HEK293 (cell line): ENCODE measurements around the gene CFAP45.
A peak's percentile ranks its signal among the peaks of the same experiment; 100 is the strongest.

Experiments
- CTCF ChIA-PET: fragments of 350-600 bp; formaldehyde crosslinking; extraction: SDS; loops from one replicate; lab custom pipeline; 2021; ENCODE audit warnings: antibody characterized with exemption; lab: Yijun Ruan, JAX
- POLR2A ChIA-PET: fragments of 300-600 bp; formaldehyde crosslinking; extraction: SDS; loops from one replicate; lab custom pipeline; 2020; ENCODE audit warnings: antibody characterized with exemption, inconsistent platforms; lab: Yijun Ruan, JAX
- H3K27ac ChIP-seq: fragments of 200-500 bp; sonication (Bioruptor generic); 2 replicates; pipeline ENCODE4 v1.5.1; 2014; ENCODE audit warnings: low read depth, low read length, control low read depth, inconsistent platforms; ENCODE audit errors: extremely low read depth
- H3K36me3 ChIP-seq, 2 experiments: fragments of 200-500 bp in 1 of 2; sonication (Bioruptor generic) in 1 of 2; 1 replicate in 1 of 2; 2 replicates in 1 of 2; pipeline ENCODE4 v1.5.1; 2014 to 2017; ENCODE audit warnings: inconsistent platforms in 2 of 2, low read length in 2 of 2; ENCODE audit not compliant: control insufficient read depth in 2 of 2, insufficient read depth in 1 of 2
- H3K4me1 ChIP-seq: fragments of 200-500 bp; sonication (Bioruptor generic); 2 replicates; pipeline ENCODE4 v1.5.1; 2014; ENCODE audit warnings: mild to moderate bottlenecking, low read length, inconsistent platforms; ENCODE audit not compliant: control insufficient read depth, insufficient read depth
- H3K4me3 ChIP-seq: 2 replicates; pipeline ENCODE4 v1.5.1; 2011; ENCODE audit warnings: low read depth, mild to moderate bottlenecking, control low read depth, low read length, moderate library complexity
- H3K9me3 ChIP-seq: fragments of 200-500 bp; sonication (Bioruptor generic); 2 replicates; pipeline ENCODE4 v1.5.1; 2014; ENCODE audit warnings: low read depth, low read length, inconsistent platforms; ENCODE audit not compliant: control insufficient read depth, insufficient read depth
- FEZF1 ChIP-seq: fragments of 450-650 bp; formaldehyde crosslinking; IDR thresholded peaks from 2 replicates; pipeline ENCODE4 v1.5.1; 2016; ENCODE audit warnings: missing biosample characterization, missing genetic modification characterization
- IKZF3 ChIP-seq: fragments of 450-650 bp; IDR thresholded peaks from 2 replicates; pipeline ENCODE4 v1.5.0; 2018; ENCODE audit warnings: missing biosample characterization, mild to moderate bottlenecking, missing genetic modification characterization, moderate library complexity
- KLF1 ChIP-seq: fragments of 450-650 bp; formaldehyde crosslinking; IDR thresholded peaks from 2 replicates; pipeline ENCODE4 v1.5.1; 2016; ENCODE audit warnings: missing biosample characterization, missing genetic modification characterization
- KLF16 ChIP-seq: fragments of 450-650 bp; formaldehyde crosslinking; IDR thresholded peaks from 2 replicates; pipeline ENCODE4 v1.5.1; 2017; ENCODE audit warnings: missing biosample characterization, missing genetic modification characterization
- PRDM6 ChIP-seq: fragments of 450-650 bp; formaldehyde crosslinking; IDR thresholded peaks from 2 replicates; pipeline ENCODE4 v1.5.1; 2017; ENCODE audit warnings: missing biosample characterization, missing genetic modification characterization
- SP2 ChIP-seq: fragments of 450-650 bp; formaldehyde crosslinking; IDR thresholded peaks from 2 replicates; pipeline ENCODE4 v1.5.1; 2016; ENCODE audit warnings: missing biosample characterization, missing genetic modification characterization
- ZNF132 ChIP-seq: fragments of 450-650 bp; formaldehyde crosslinking; IDR thresholded peaks from 2 replicates; pipeline ENCODE4 v1.5.1; 2017; ENCODE audit warnings: missing biosample characterization, missing genetic modification characterization, borderline replicate concordance
- ZNF16 ChIP-seq: fragments of 450-650 bp; formaldehyde crosslinking; IDR thresholded peaks from 2 replicates; pipeline ENCODE4 v1.5.1; 2016; ENCODE audit warnings: low read depth, missing biosample characterization, missing genetic modification characterization
- ZNF292 ChIP-seq: fragments of 450-650 bp; formaldehyde crosslinking; IDR thresholded peaks from 2 replicates; pipeline ENCODE4 v1.5.1; 2016; ENCODE audit warnings: low read depth, missing biosample characterization, missing genetic modification characterization, borderline replicate concordance
- ZNF423 ChIP-seq: fragments of 450-650 bp; formaldehyde crosslinking; IDR thresholded peaks from 2 replicates; pipeline ENCODE4 v1.5.1; 2016; ENCODE audit warnings: missing biosample characterization, missing genetic modification characterization
- ZNF426 ChIP-seq: fragments of 450-650 bp; formaldehyde crosslinking; IDR thresholded peaks from 2 replicates; pipeline ENCODE4 v1.5.1; 2017; ENCODE audit warnings: missing biosample characterization, missing genetic modification characterization, mild to moderate bottlenecking, inconsistent platforms, moderate library complexity
- ZNF510 ChIP-seq: fragments of 450-650 bp; formaldehyde crosslinking; IDR thresholded peaks from 2 replicates; pipeline ENCODE4 v1.5.1; 2018; ENCODE audit warnings: mild to moderate bottlenecking, missing genetic modification characterization, missing biosample characterization; ENCODE audit not compliant: insufficient replicate concordance
- ZNF654 ChIP-seq: fragments of 450-650 bp; formaldehyde crosslinking; IDR thresholded peaks from 2 replicates; pipeline ENCODE4 v1.5.1; 2016; ENCODE audit warnings: low read depth, missing biosample characterization, missing genetic modification characterization
- ZNF837 ChIP-seq: fragments of 450-650 bp; formaldehyde crosslinking; IDR thresholded peaks from 2 replicates; pipeline ENCODE4 v1.5.1; 2016; ENCODE audit warnings: missing biosample characterization, missing genetic modification characterization
- ZSCAN23 ChIP-seq: fragments of 450-650 bp; formaldehyde crosslinking; IDR thresholded peaks from 2 replicates; pipeline ENCODE4 v1.5.1; 2016; ENCODE audit warnings: missing biosample characterization, missing genetic modification characterization
- TF ChIP-seq, protein P1 (sequence below): fragments of 450-650 bp; formaldehyde crosslinking; IDR thresholded peaks from 2 replicates; pipeline ENCODE4 v1.5.1; 2016; ENCODE audit warnings: missing biosample characterization, missing genetic modification characterization
- TF ChIP-seq, protein P2 (sequence below): fragments of 450-650 bp; formaldehyde crosslinking; IDR thresholded peaks from 2 replicates; pipeline ENCODE4 v1.5.1; 2016; ENCODE audit warnings: missing biosample characterization, missing genetic modification characterization, low read depth

The CFAP45 gene

DNA sequence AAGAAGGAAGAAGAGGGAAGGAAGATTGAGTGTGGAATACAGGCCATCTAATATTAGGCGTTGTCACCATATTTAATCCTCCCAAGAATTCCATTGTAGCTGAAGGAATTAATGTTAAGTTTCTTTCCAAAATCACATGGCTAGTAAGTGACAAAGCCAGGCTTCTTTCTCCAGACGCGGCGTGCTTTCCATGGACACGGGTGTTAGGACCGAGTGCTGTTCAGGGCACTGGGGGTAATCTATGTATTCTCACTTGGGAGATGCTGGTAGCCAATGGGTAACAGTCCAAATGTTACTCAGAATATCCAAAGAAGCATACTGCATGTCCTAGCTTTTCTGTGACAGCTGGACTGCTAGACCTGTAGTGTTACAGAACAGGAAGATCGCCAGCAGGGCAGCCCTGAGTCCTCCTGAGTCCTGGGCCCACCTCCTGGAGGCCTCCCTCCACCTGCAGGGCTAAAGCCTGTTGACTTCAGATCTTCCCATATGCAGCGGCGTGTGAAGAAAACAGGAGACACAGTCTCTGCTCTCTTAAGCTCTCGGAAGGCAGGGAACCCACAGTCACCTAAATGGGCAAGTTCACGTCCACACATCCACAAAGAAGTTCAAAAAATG, 40.1 kb upstream of the CFAP45 start:
- TF ChIP-seq ZNF837 (tag by site-specific recombination) = no peak
- no peak for TF ChIP-seq ZNF16 (tag by site-specific recombination)
- TF ChIP-seq ZSCAN23 = no peak
- no peak for TF ChIP-seq ZNF426 (tag by site-specific recombination)
- no peak for TF ChIP-seq IKZF3 (tag by site-specific recombination)
- TF ChIP-seq, protein P1, sequence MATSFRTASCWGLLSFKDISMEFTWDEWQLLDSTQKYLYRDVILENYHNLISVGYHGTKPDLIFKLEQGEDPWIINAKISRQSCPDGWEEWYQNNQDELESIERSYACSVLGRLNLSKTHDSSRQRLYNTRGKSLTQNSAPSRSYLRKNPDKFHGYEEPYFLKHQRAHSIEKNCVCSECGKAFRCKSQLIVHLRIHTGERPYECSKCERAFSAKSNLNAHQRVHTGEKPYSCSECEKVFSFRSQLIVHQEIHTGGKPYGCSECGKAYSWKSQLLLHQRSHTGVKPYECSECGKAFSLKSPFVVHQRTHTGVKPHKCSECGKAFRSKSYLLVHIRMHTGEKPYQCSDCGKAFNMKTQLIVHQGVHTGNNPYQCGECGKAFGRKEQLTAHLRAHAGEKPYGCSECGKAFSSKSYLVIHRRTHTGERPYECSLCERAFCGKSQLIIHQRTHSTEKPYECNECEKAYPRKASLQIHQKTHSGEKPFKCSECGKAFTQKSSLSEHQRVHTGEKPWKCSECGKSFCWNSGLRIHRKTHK (tag by site-specific recombination) = no peak
- no peak for TF ChIP-seq ZNF654
- no peak for TF ChIP-seq ZNF423 (tag by site-specific recombination)
- no peak for TF ChIP-seq FEZF1 (tag by site-specific recombination)
- no peak for TF ChIP-seq ZNF132
- no peak for TF ChIP-seq PRDM6 (tag by site-specific recombination)
- TF ChIP-seq KLF16 (tag by site-specific recombination) = no peak
- ChIA-PET CTCF (interaction anchor here (0.5 to 19.3 kb wide), 6 partner anchors 59 to 682 kb away, joined by 3 to 353 read pairs (median 3); no protein-coding TSS in a partner anchor), POLR2A (interaction anchor here (0.6 to 7.3 kb wide), 3 partner anchors 15 to 36 kb away, joined by 3 to 41 read pairs (median 4); partner anchors contain the start of gene TAGLN2)
- H3K4me3 ChIP-seq = no peak overlapping the region
- no peaks in the 10 kb centered on the region for H3K4me1 ChIP-seq
- H3K27ac ChIP-seq = no peak overlapping the region
- H3K36me3 ChIP-seq = no peaks in the 10 kb centered on the region
- no peaks in the 10 kb centered on the region for H3K9me3 ChIP-seq

DNA sequence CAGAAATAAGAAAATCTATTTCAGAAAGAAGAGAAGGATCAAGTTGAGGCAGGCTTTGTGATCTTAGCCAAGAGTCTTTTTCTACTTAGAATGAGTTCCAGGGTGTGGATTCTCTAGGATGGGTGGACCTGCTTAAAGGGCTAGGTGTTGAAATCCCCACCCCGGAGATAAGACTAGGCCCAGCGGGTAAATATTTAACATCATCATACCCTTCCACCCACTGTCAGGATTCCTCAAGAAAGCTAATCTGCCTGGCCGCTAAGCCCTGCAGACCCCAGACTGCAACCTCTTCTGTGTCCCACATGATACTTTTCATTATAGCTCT, 39.7 kb upstream of the CFAP45 start:
- CTCF ChIA-PET = interaction anchor here (0.5 to 19.3 kb wide), 9 partner anchors 12 to 683 kb away, joined by 3 to 353 read pairs (median 4); no protein-coding TSS in a partner anchor
- H3K27ac ChIP-seq = no peak overlapping the region
- POLR2A ChIA-PET = interaction anchor here (0.6 to 7.3 kb wide), 2 partner anchors 15 to 35 kb away, joined by 4 to 41 read pairs; partner anchors contain the start of gene TAGLN2
- TF ChIP-seq, protein P2, sequence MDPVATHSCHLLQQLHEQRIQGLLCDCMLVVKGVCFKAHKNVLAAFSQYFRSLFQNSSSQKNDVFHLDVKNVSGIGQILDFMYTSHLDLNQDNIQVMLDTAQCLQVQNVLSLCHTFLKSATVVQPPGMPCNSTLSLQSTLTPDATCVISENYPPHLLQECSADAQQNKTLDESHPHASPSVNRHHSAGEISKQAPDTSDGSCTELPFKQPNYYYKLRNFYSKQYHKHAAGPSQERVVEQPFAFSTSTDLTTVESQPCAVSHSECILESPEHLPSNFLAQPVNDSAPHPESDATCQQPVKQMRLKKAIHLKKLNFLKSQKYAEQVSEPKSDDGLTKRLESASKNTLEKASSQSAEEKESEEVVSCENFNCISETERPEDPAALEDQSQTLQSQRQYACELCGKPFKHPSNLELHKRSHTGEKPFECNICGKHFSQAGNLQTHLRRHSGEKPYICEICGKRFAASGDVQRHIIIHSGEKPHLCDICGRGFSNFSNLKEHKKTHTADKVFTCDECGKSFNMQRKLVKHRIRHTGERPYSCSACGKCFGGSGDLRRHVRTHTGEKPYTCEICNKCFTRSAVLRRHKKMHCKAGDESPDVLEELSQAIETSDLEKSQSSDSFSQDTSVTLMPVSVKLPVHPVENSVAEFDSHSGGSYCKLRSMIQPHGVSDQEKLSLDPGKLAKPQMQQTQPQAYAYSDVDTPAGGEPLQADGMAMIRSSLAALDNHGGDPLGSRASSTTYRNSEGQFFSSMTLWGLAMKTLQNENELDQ = no peak
- TF ChIP-seq ZNF292 (tag by site-specific recombination) (no peak), ZNF510 (tag by site-specific recombination) (no peak), SP2 (tag by site-specific recombination) (no peak), KLF1 (tag by site-specific recombination) (peak; percentile 41; the same call in 1 of the 2 replicates)
- H3K4me3 ChIP-seq = no peak overlapping the region
- no peaks in the 10 kb centered on the region for H3K4me1 ChIP-seq
- H3K36me3 ChIP-seq = no peaks in the 10 kb centered on the region
- H3K9me3 ChIP-seq = no peaks in the 10 kb centered on the region
